GM10847 (cell line): ENCODE data around the gene COL25A1.

Experiments used
- POLR2A ChIP-seq: IDR thresholded peaks from 2 replicates; pipeline ENCODE4 v1.6.1; 2011; ENCODE audit not compliant: insufficient read length; ENCODE audit errors: extremely low read depth

Gene COL25A1

DNA sequence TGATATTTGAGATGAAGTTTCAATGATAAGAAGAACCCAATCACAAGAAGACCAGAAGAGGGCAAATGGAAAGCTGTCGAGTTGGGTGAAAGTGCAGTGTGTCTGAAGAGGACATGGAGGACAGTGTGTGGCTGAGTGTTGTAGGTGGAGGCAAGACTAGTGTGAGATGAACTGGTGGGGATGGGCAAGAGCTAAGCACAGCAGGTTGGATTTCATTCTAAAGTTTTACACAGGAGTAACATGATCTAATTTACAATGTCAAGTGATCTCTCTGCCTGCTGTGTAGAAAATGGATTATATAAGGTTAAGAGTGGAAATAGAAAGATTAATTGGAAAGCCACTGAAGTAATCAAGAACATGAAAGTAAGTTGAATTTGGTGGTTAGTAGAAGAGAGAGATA lies 331.0 kb downstream of the COL25A1 start:
- no peak for TF ChIP-seq POLR2A

DNA sequence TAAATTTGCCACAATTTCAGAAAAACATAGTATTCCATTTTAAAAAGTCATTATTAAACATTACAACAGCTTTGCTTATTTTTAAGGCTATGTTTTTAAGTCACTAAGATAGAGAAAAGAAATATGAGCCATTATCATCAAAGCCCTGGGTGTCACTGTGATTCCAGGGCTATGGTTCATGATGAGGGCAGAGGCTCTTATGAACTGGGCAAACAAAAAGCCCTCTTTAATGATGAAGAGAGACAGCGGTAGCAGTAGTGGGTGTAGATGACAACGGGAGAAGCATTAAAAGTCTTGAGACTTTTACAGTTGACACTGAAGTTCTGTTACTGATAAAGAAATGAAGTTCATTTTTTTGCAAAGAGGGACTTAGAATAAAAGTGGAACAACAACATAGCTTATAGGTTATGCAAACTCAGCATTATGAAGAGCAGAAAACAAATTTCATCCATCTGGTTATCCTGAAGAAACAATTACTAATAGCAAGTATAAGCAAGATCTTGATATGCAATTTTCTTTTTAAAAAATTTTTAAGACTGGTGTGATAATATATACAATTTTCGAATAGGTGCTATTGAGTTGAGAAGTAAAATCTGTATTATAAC lies 336.9 kb downstream of the COL25A1 start:
- TF ChIP-seq POLR2A: no peak

DNA sequence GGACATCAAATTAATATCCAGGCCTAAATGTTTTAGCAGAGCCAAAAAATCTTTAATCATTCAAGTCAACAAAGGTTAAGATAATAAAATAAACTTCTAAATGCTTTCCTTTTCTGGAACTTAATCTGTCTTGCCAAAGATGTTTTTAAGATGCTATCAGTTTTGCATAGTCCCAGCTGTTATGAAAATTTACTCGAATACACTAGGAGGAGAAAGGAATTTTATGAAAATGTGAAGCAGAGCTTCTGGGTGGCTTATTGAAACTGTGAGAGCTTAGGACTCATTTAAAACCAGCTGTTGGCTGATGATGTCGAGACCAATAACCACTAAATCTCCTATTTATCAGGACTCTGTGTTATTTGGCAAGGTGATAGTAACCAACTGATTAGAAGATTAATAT lies 337.4 kb downstream of the COL25A1 start:
- TF ChIP-seq POLR2A: no peak

DNA sequence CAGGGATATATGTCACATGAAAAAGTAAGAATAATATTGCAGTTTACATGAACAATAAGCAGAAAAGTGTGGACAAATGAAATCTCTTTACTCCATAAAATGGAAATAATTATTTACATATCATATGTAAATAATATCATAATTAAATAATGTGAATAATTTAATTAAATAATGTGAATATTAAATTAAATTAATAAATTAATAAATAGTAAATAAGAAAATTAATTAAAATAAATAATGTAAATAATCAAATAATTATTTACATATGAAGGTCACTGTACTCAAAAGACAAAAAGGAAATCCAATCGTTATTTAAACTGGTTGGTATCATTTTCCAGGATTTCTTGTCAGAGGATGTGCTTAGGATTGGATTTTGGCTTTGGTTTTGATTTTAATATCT lies 338.5 kb downstream of the COL25A1 start:
- no peak for TF ChIP-seq POLR2A

DNA sequence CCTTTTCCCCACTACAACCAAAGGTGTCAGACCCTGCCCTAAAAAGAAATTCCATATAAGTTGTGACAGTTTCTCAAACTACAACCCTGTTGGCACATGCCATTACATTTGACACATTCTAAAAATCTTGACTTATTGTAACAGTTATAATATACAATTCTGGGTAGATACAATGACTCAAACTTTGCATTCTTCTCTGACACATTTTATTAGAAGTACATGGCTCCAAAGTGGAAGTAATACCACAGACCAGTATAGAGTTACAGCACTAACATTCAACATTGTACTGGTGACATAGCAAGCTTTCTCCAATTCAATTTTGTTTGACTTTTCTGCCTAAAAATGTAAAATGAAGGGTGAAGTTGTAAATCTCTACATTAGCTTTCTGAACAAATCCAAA lies 343.0 kb downstream of the COL25A1 start:
- no peak for TF ChIP-seq POLR2A

DNA sequence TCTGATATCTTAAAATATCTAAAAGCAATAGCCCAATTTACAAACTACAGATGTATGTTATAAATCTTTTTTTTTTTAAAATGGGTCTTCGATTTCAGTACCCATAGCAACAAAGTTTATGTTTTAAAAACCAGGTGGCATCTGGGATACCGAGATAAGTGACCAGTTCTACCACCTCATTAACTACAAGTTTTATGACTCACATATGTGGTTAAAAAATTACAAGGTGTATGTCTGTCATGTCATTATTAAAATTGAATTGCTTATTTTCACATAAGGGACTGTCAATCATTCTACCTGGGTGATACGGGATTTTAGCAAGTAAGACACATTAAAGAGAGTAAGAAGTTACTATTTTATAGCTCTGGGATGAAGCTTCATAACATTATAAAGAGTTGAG lies 347.6 kb downstream of the COL25A1 start:
- no peak for TF ChIP-seq POLR2A

DNA sequence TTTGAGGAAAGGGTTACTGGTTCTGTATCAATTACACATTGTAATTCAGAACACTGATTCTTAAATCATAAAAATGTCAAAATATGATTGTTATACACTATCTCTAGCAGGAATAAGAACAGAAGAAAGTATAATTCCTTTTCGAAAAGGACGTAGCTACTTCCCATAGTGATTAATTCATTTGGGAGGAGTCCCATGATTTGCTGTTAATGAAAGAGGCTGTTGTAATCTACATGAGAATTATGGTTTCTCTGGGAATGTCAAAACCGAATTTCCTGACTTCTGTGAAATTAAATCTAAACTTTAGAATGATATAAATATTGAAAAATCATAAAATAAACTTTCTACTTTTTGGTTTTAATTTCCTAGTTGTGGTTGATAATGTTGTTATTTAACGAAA lies 348.5 kb downstream of the COL25A1 start:
- no peak for TF ChIP-seq POLR2A

DNA sequence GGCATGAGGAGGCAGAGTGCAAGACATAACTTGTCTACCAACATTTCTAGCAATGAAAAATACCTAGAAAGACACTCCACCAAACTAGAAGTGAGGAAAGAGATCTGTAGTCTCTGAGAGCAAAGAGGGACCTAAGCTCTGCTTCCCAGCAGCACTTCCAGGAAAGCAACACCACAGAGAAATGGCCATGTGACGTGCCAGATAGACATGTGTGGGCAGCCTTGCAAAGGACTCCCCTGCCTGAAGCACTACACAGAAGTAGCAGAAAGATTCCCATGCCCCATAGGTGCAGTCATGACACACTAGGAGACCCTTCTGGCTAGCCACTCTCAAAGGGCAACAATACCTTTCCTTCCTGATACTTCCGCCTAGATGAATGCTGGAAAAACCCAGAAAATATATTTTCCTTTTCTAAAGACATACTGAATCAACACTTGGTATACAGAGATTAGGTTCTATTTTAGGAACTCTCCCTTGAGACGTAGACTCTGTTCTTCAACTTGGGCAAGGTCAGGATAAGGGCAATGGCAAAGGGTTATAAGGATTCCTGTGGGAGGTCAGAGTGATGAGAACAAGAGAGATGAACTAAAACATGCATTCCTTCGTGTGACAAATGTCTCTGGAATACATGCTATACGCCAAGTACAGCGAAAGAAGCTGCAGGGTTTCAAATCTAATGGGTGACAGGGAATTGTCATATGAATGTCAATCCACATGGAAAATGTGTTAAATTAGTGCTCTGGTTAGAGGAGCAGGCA lies 352.1 kb downstream of the COL25A1 start:
- TF ChIP-seq POLR2A: no peak

DNA sequence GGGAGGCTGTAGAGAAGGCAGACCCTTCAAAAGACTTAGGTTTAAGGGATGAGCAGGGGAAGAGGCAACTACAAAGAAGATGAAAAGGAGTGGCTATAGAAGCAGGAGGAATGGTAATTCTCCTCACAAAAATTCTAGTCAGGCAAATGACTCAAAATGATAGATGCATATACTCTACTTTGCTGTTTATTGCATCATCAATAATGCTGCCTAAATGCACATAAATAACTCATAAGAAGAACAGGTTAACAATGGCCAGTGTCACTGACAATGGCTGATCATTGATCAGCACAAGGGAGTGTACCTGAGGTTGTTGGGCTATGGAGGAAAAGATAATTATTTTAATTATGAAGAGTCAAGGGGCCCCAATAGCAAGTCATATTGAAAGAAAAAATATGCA lies 354.9 kb downstream of the COL25A1 start:
- TF ChIP-seq POLR2A: no peak

DNA sequence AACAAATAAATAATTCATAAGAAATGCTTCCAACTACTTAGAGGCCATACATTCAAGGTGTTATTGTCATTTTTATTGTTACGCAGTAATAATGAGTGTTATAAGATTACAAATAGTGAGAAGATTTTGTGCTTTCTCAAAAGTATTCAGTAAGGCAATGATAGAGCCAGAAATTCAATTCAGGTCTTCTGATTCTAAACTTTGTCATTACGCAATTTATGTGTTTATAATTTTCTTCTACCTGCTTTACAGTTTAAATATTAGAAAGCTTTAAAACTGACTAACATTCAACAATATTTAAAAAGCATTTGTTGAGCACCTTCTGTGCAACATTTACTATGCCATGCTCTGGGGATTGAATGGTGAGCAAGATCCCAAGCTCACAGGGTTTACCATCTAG lies 356.2 kb downstream of the COL25A1 start:
- TF ChIP-seq POLR2A: no peak

DNA sequence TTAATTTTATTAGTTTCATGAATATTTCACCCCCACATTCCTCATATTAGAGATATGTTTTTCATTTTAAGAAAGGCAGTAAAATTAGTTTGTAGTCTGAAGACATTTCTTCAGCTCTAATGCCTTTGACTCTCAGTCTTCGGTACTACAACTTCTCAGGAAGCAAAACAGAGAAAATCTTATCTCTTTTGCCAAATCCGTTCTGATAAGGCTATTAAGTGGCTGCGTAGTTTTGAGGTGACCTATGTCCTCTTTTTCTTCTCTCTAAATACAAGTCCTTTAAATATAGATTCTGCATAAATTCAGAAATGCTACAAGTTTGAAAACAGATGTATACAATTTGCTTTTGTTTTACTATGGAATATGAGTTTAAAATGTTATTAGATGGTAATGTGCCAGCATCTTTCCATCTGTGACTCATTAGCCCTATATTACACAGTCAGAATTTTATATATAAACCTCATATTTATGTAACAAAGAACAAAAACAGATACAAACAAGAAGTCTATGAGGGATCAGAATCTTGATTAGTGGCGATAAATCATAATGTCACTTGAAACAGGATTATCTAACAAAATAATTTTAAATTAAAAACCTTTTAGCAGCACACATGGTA lies 358.4 kb downstream of the COL25A1 start:
- TF ChIP-seq POLR2A: no peak

DNA sequence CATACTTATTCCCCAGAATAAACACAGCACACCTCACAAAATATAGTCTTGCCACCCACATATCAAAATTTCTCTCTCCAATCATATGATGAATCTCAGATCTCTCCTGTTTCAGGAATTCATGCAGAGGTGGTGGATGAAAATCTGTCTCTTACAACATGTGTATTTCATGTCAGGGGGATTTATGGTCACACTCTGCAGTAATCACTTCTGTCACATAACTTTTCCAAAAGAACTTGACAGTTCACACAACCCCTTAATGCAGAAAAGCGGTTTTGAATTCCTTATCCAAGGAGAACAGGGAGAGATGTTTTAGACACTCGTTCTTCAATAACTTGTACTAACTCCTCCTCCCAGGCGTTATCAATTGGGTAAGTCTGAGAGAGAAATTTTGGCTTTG lies 359.1 kb downstream of the COL25A1 start:
- no peak for TF ChIP-seq POLR2A

DNA sequence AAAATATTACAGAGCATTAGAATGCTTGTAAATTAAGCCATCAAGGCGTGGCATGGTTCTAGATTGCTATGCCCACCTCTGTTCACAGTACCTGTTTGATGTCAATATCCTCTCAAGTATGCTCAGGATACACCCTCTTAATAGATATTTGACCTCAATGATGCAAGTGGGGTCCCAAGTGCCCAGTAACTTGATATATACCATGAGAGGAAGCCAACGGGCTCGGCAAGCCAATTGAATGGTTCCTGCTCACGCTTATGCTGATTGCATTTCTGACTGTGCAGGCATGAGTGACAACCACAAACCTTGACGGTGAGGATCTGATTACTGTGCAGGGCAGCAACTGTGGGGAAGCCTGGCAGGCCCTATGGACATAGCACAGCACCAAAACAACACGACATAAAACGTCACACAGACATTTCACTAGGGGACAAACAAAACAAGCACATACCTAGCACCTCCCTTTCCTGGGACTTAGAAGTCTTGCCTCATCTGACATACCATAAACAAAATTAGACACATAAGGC lies 360.5 kb downstream of the COL25A1 start:
- no peak for TF ChIP-seq POLR2A

DNA sequence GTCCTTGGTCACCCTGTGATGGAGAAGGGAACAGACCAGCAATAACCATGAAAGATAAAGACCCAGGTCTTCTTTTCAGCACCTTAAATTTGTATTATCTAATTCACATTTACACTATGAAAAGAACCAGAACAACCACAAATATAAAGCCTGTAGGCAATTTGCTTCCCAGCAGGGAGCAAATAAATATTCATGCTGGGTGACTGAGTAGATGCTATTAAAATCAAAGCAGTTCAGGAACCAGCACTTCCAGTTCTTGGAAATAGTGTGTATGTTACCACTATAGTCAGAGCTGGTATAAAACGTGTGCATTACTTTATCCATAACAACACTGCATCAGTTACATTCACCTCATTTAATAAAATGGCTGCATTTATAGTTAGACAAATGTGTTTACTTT lies 361.8 kb downstream of the COL25A1 start:
- TF ChIP-seq POLR2A: no peak

DNA sequence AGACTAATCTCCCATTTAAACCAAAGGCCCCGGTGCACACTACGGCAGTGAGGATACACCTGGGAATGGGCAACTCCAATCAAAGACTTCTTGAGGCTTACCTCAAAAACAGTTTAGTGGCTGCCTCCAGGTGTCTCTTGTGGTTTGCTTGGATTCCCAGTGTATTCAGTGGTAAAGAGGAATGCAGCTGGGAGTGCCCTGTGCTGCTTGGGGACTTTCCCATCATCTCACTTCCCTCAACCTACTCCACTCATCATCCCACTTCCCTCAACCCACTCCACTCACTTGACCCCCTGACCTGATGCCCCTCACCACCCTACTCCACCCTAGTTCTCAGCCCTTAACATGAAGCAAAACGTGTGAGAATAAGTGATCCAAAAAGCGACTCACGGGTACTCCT lies 362.3 kb downstream of the COL25A1 start:
- no peak for TF ChIP-seq POLR2A

DNA sequence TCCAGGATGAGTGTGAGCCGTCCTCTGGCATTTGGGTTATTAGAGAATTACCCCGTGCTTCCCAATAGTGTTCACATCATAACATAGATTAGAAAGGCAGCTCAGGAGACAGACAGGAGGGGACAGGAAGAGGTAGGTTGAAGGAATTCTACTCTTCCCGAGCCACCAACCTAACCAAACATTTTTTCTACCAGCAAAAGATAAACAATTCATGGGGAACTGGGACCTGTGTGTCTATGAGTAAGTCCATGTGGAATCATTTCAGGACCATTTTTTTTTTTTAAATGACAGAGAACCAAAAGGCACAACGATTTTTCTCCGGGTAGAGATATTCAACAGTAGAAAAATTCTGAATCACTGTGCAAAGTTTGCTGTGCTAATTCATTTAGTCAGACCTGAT lies 365.4 kb downstream of the COL25A1 start:
- no peak for TF ChIP-seq POLR2A
